CD8-positive, alpha-beta memory T cell (primary cell): Measurements from ENCODE around the gene HES3. TPM values are rescaled to one million over a fixed set of nuclear protein-coding genes. Genes with fewer than 3 reads are reported as not detected.
A peak's percentile ranks its signal among the peaks of the same experiment; 100 is the strongest.

Source experiments
- CTCF ChIA-PET: fragments of 350-600 bp; sonication (Branson Sonifier 250); formaldehyde crosslinking; loops from one replicate; lab custom pipeline; 2021; ENCODE audit warnings: antibody characterized with exemption; lab: Charles Lee
- POLR2A ChIA-PET: fragments of 350-600 bp; sonication (Branson Sonifier 250); formaldehyde crosslinking; loops from one replicate; lab custom pipeline; 2021; ENCODE audit warnings: antibody characterized with exemption; lab: Charles Lee
- DNase-seq, 5 donors: peaks; one replicate each; pipeline versions ENCODE4 v3.0.0 to v3.0.0-alpha.2; 2020 to 2022; ENCODE audit warnings: mixed read lengths in 1 of 5
- H3K27ac ChIP-seq: one replicate; pipeline ENCODE4 v1.7.0; 2013; ENCODE audit warnings: low read depth, mild to moderate bottlenecking, low read length, moderate library complexity
- H3K27me3 ChIP-seq: 2 replicates; pipeline ENCODE4 v1.7.0; 2013; ENCODE audit warnings: low read length, mild to moderate bottlenecking; ENCODE audit not compliant: insufficient read depth, poor library complexity, severe bottlenecking
- H3K36me3 ChIP-seq: 2 replicates; pipeline ENCODE4 v1.7.0; 2013; ENCODE audit warnings: mild to moderate bottlenecking, low read length, moderate library complexity; ENCODE audit not compliant: insufficient read depth
- H3K4me1 ChIP-seq: 2 replicates; pipeline ENCODE4 v1.7.0; 2013; ENCODE audit warnings: mild to moderate bottlenecking, low read length, moderate library complexity; ENCODE audit not compliant: insufficient read depth
- H3K4me3 ChIP-seq: 2 replicates; pipeline ENCODE4 v1.7.0; 2013; ENCODE audit warnings: mild to moderate bottlenecking, low read length
- H3K9me3 ChIP-seq: 2 replicates; pipeline ENCODE4 v1.7.0; 2013; ENCODE audit warnings: mild to moderate bottlenecking, low read length
- H3K27ac Mint-ChIP-seq, 8 donors: one replicate each; pipeline ENCODE4 v1.8.0; 2020 to 2021; ENCODE audit warnings: mixed read lengths in 8 of 8, mild to moderate bottlenecking in 6 of 8, inconsistent platforms in 3 of 8, moderate library complexity in 3 of 8
- H3K27me3 Mint-ChIP-seq, 2 donors: one replicate each; pipeline ENCODE4 v1.8.0; 2020 to 2021; ENCODE audit warnings: mixed read lengths in 2 of 2, mild to moderate bottlenecking in 1 of 2, moderate library complexity in 1 of 2
- H3K36me3 Mint-ChIP-seq, 3 donors: one replicate each; pipeline ENCODE4 v1.8.0; 2020 to 2021; ENCODE audit warnings: mixed read lengths in 3 of 3, inconsistent platforms in 1 of 3, mild to moderate bottlenecking in 1 of 3
- H3K4me1 Mint-ChIP-seq, 3 donors: one replicate each; pipeline ENCODE4 v1.8.0; 2020 to 2021; ENCODE audit warnings: mixed read lengths in 3 of 3, inconsistent platforms in 1 of 3, mild to moderate bottlenecking in 1 of 3
- H3K4me3 Mint-ChIP-seq, 7 donors: one replicate each; pipeline ENCODE4 v1.8.0; 2020 to 2021; ENCODE audit warnings: mixed read lengths in 7 of 7, mild to moderate bottlenecking in 6 of 7, moderate library complexity in 4 of 7, inconsistent platforms in 2 of 7
- H3K9me3 Mint-ChIP-seq, 5 donors: one replicate each; pipeline ENCODE4 v1.8.0; 2020 to 2022; ENCODE audit warnings: mixed read lengths in 5 of 5, mild to moderate bottlenecking in 3 of 5, moderate library complexity in 2 of 5, inconsistent platforms in 1 of 5
- polyA plus RNA-seq: library from polyadenylated mRNA; unstranded; fragments of 300-500 nt; fragmentation: Illumina TruSeq; gene quantifications from one replicate; pipeline ENCODE4 v1.2.3, GENCODE V29; 2021
- total RNA-seq, 2 experiments: library from RNA; stranded (reverse); gene quantifications; one replicate each; pipeline ENCODE4 v1.2.3, GENCODE V29; 2021

The HES3 gene
- total and polyA plus RNA-seq, 3 experiments from 2014 or later, result not detected

GRCh38 chr1:6222636-6223035 lies 21.3 kb upstream of the HES3 start:
- Mint-ChIP-seq H3K36me3 (peaks cover 0 to 54% (median 10%) of the 10 kb centered on the region in 3 donors), H3K27ac (no peak overlapping the region), H3K4me3 (no peak overlapping the region), H3K9me3 (no peaks in the 10 kb centered on the region), H3K4me1 (peaks cover 0 to 5% (median 1%) of the 10 kb centered on the region in 3 donors), H3K27me3 (no peaks in the 10 kb centered on the region)
- Histone ChIP-seq H3K4me1 (no peaks in the 10 kb centered on the region), H3K27ac (no peak overlapping the region), H3K36me3 (peaks cover 18% of the 10 kb centered on the region), H3K9me3 (no peaks in the 10 kb centered on the region), H3K4me3 (no peak overlapping the region), H3K27me3 (no peaks in the 10 kb centered on the region)
- DNase-seq, result no peak
- ChIA-PET POLR2A (no interaction called here), CTCF (no interaction called here)

GRCh38 chr1:6223617-6224016 lies 20.4 kb upstream of the HES3 start:
- H3K36me3 ChIP-seq, result peaks cover 18% of the 10 kb centered on the region
- Mint-ChIP-seq H3K27ac (peak overlapping the region in 1 of 8 donors; percentile 58), H3K4me3 (no peak overlapping the region), H3K9me3 (no peaks in the 10 kb centered on the region), H3K27me3 (no peaks in the 10 kb centered on the region), H3K4me1 (peaks cover 0 to 5% (median 1%) of the 10 kb centered on the region in 3 donors), H3K36me3 (peaks cover 0 to 58% (median 10%) of the 10 kb centered on the region in 3 donors)
- no peaks in the 10 kb centered on the region for H3K27me3 ChIP-seq
- no peak overlapping the region for H3K27ac ChIP-seq
- POLR2A ChIA-PET, result no interaction called here
- CTCF ChIA-PET, result interaction anchor here (1.1 kb wide), 1 partner anchor 23 kb away, joined by 4 read pairs; no protein-coding TSS in a partner anchor
- H3K9me3 ChIP-seq, result no peaks in the 10 kb centered on the region
- no peak for DNase-seq
- H3K4me3 ChIP-seq, result no peak overlapping the region
- H3K4me1 ChIP-seq, result no peaks in the 10 kb centered on the region

- Mint-ChIP-seq H3K4me3 (no peak overlapping the region), H3K4me1 (peaks cover 0 to 5% (median 1%) of the 10 kb centered on the region in 3 donors), H3K27ac (no peak overlapping the region), H3K9me3 (no peaks in the 10 kb centered on the region), H3K36me3 (peaks cover 0 to 61% (median 10%) of the 10 kb centered on the region in 3 donors), H3K27me3 (no peaks in the 10 kb centered on the region)
- H3K9me3 ChIP-seq, result no peaks in the 10 kb centered on the region
- peaks cover 18% of the 10 kb centered on the region for H3K36me3 ChIP-seq
- no peaks in the 10 kb centered on the region for H3K4me1 ChIP-seq
- H3K4me3 ChIP-seq, result no peak overlapping the region
- ChIA-PET CTCF (interaction anchor here (0.7 to 1.1 kb wide), 2 partner anchors 20 to 22 kb away, joined by 3 to 4 read pairs; no protein-coding TSS in a partner anchor), POLR2A (no interaction called here)
- no peaks in the 10 kb centered on the region for H3K27me3 ChIP-seq
- DNase-seq, result no peak
- H3K27ac ChIP-seq, result no peak overlapping the region
These were observed 19.3 kb upstream of the HES3 start for GRCh38 chr1:6224718-6225117.

- DNase-seq, result no peak
- Mint-ChIP-seq H3K36me3 (peaks cover 0 to 63% (median 10%) of the 10 kb centered on the region in 3 donors), H3K27ac (no peak overlapping the region), H3K9me3 (no peaks in the 10 kb centered on the region), H3K27me3 (no peaks in the 10 kb centered on the region), H3K4me3 (no peak overlapping the region), H3K4me1 (peaks cover 0 to 5% (median 1%) of the 10 kb centered on the region in 3 donors)
- no peak overlapping the region for H3K27ac ChIP-seq
- H3K36me3 ChIP-seq, result peaks cover 18% of the 10 kb centered on the region
- no peaks in the 10 kb centered on the region for H3K4me1 ChIP-seq
- no peak overlapping the region for H3K4me3 ChIP-seq
- H3K27me3 ChIP-seq, result no peaks in the 10 kb centered on the region
- H3K9me3 ChIP-seq, result no peaks in the 10 kb centered on the region
- CTCF ChIA-PET, result interaction anchor here (1.1 kb wide), 1 partner anchor 21 kb away, joined by 4 read pairs; no protein-coding TSS in a partner anchor
- POLR2A ChIA-PET, result no interaction called here
These were observed 18.3 kb upstream of the HES3 start for GRCh38 chr1:6225651-6226050.

- H3K9me3 Mint-ChIP-seq, result no peaks in the 10 kb centered on the region
- Histone ChIP-seq H3K4me3 (no peak overlapping the region), H3K27ac (no peak overlapping the region), H3K36me3 (peaks cover 19% of the 10 kb centered on the region), H3K27me3 (no peaks in the 10 kb centered on the region), H3K9me3 (no peaks in the 10 kb centered on the region), H3K4me1 (peaks cover 12% of the 10 kb centered on the region)
- CTCF ChIA-PET, result interaction anchor here (2.3 kb wide), 1 partner anchor 13 kb away, joined by 6 read pairs; no protein-coding TSS in a partner anchor
- peak overlapping the region in 4 of 7 donors; percentile 25 to 77 (median 47) for H3K4me3 Mint-ChIP-seq
- H3K36me3 Mint-ChIP-seq, result peaks cover 0 to 40% (median 4%) of the 10 kb centered on the region in 3 donors
- peaks cover 0 to 1% of the 10 kb centered on the region in 2 donors for H3K27me3 Mint-ChIP-seq
- POLR2A ChIA-PET, result no interaction called here
- peaks cover 13 to 26% (median 17%) of the 10 kb centered on the region in 3 donors for H3K4me1 Mint-ChIP-seq
- peak overlapping the region in 1 of 8 donors; percentile 43 for H3K27ac Mint-ChIP-seq
- no peak for DNase-seq
These were observed 10.6 kb upstream of the HES3 start for GRCh38 chr1:6233376-6233775.

GRCh38 chr1:6234502-6235295 lies 9.3 kb upstream of the HES3 start:
- no peaks in the 10 kb centered on the region for H3K9me3 ChIP-seq
- H3K27me3 Mint-ChIP-seq, result peaks cover 4 to 14% of the 10 kb centered on the region in 2 donors
- H3K4me3 Mint-ChIP-seq, result peak overlapping the region; percentile 83 to 95 (median 87)
- DNase-seq, result no peak
- ChIA-PET POLR2A (no interaction called here), CTCF (interaction anchor here (4.5 kb wide), 1 partner anchor 12 kb away, joined by 44 read pairs; no protein-coding TSS in a partner anchor)
- H3K36me3 ChIP-seq, result peaks cover 19% of the 10 kb centered on the region
- H3K27ac ChIP-seq, result peak overlapping the region; percentile 45
- peaks cover 12% of the 10 kb centered on the region for H3K4me1 ChIP-seq
- no peaks in the 10 kb centered on the region for H3K9me3 Mint-ChIP-seq
- H3K4me1 Mint-ChIP-seq, result peaks cover 13 to 26% (median 17%) of the 10 kb centered on the region in 3 donors
- peaks cover 8% of the 10 kb centered on the region for H3K27me3 ChIP-seq
- H3K36me3 Mint-ChIP-seq, result peaks cover 0 to 36% (median 4%) of the 10 kb centered on the region in 3 donors
- H3K4me3 ChIP-seq, result peak overlapping the region; percentile 63
- peak overlapping the region in 6 of 8 donors; percentile 54 to 82 (median 74) for H3K27ac Mint-ChIP-seq

GRCh38 chr1:6235296-6235677 lies 8.7 kb upstream of the HES3 start:
- H3K27me3 Mint-ChIP-seq, result peaks cover 8 to 18% of the 10 kb centered on the region in 2 donors
- no peaks in the 10 kb centered on the region for H3K9me3 Mint-ChIP-seq
- Histone ChIP-seq H3K27me3 (peaks cover 8% of the 10 kb centered on the region), H3K4me3 (peak overlapping the region; percentile 63), H3K27ac (peak overlapping the region; percentile 45), H3K4me1 (peaks cover 12% of the 10 kb centered on the region), H3K36me3 (peaks cover 19% of the 10 kb centered on the region), H3K9me3 (no peaks in the 10 kb centered on the region)
- no peak for DNase-seq
- CTCF ChIA-PET, result interaction anchor here (4.5 kb wide), 1 partner anchor 11 kb away, joined by 44 read pairs; no protein-coding TSS in a partner anchor
- H3K27ac Mint-ChIP-seq, result peak overlapping the region in 7 of 8 donors; percentile 21 to 82 (median 61)
- peaks cover 13 to 26% (median 17%) of the 10 kb centered on the region in 3 donors for H3K4me1 Mint-ChIP-seq
- peaks cover 0 to 33% (median 4%) of the 10 kb centered on the region in 3 donors for H3K36me3 Mint-ChIP-seq
- POLR2A ChIA-PET, result interaction anchor here (0.5 kb wide), 1 partner anchor 101 kb away, joined by 8 read pairs; no protein-coding TSS in a partner anchor
- H3K4me3 Mint-ChIP-seq, result peak overlapping the region; percentile 83 to 95 (median 87)
